KMS-11 (cell line): ENCODE results near the gene VAV3.
"Not testable (repeated sequence)": the region's sequence is repeated elsewhere in the genome, so short reads cannot be mapped to it uniquely, and the experiment has no call there.

Experiments
- H2AFZ ChIP-seq: fragments of 200-600 bp; sonication (generic); 2 replicates; pipeline ENCODE4 v1.6.1; 2016; ENCODE audit warnings: antibody characterized with exemption, mixed run types, low read depth
- H3K27ac ChIP-seq: fragments of 200-600 bp; sonication (generic); 2 replicates; pipeline ENCODE4 v1.6.1; 2016; ENCODE audit warnings: mild to moderate bottlenecking, mixed run types
- H3K27me3 ChIP-seq: fragments of 200-600 bp; sonication (generic); 2 replicates; pipeline ENCODE4 v1.6.1; 2017; ENCODE audit warnings: mild to moderate bottlenecking, low read depth, mixed run types, moderate library complexity; ENCODE audit not compliant: insufficient read depth
- H3K36me3 ChIP-seq: fragments of 200-600 bp; sonication (generic); 2 replicates; pipeline ENCODE4 v1.6.1; 2017; ENCODE audit warnings: mild to moderate bottlenecking, mixed run types; ENCODE audit not compliant: insufficient read depth
- H3K4me1 ChIP-seq: fragments of 200-600 bp; sonication (generic); 2 replicates; pipeline ENCODE4 v1.6.1; 2016; ENCODE audit warnings: mild to moderate bottlenecking, low read depth, mixed run types; ENCODE audit not compliant: poor library complexity, severe bottlenecking
- H3K4me2 ChIP-seq: fragments of 200-600 bp; sonication (generic); 2 replicates; pipeline ENCODE4 v1.7.0; 2016; ENCODE audit warnings: mild to moderate bottlenecking, mixed run types
- H3K4me3 ChIP-seq: fragments of 200-600 bp; sonication (generic); IDR thresholded peaks from 2 replicates; pipeline ENCODE4 v1.6.1; 2017; ENCODE audit warnings: low read depth, low read length, mixed read lengths; ENCODE audit not compliant: insufficient read depth
- H3K79me2 ChIP-seq: fragments of 200-600 bp; sonication (generic); 2 replicates; pipeline ENCODE4 v1.6.1; 2016; ENCODE audit warnings: low read depth, mixed run types; ENCODE audit not compliant: insufficient read depth
- H3K9ac ChIP-seq: fragments of 200-600 bp; sonication (generic); 2 replicates; pipeline ENCODE4 v1.6.1; 2016; ENCODE audit warnings: mild to moderate bottlenecking, mixed run types
- H4K20me1 ChIP-seq: fragments of 200-600 bp; sonication (generic); 2 replicates; pipeline ENCODE4 v1.6.1; 2016; ENCODE audit warnings: mild to moderate bottlenecking, mixed run types; ENCODE audit not compliant: insufficient read depth
- CTCF ChIP-seq: fragments of 200-600 bp; sonication (generic); conservative IDR thresholded peaks from 2 replicates; pipeline ENCODE4 v1.6.1; 2017; ENCODE audit warnings: low read depth, mild to moderate bottlenecking, antibody characterized with exemption, low read length, moderate library complexity, mixed read lengths

VAV3 gene

GRCh38 chr1:107704911-107705310 lies 260.1 kb downstream of the VAV3 start:
- H3K79me2 ChIP-seq = no peaks in the 10 kb centered on the region
- H3K27ac ChIP-seq = no peak overlapping the region
- no peak overlapping the region for H3K4me2 ChIP-seq
- H3K9ac ChIP-seq = no peak overlapping the region
- H4K20me1 ChIP-seq = no peaks in the 10 kb centered on the region
- no peak for TF ChIP-seq CTCF
- no peak overlapping the region for H3K4me3 ChIP-seq
- H3K27me3 ChIP-seq = no peaks in the 10 kb centered on the region
- peaks cover 29% of the 10 kb centered on the region for H3K4me1 ChIP-seq
- H2AFZ ChIP-seq = no peak overlapping the region
- H3K36me3 ChIP-seq = no peaks in the 10 kb centered on the region

GRCh38 chr1:107702946-107703571 lies 261.9 kb downstream of the VAV3 start:
- H2AFZ ChIP-seq = no peak overlapping the region
- no peak overlapping the region for H3K9ac ChIP-seq
- H3K4me1 ChIP-seq = peaks cover 25% of the 10 kb centered on the region
- no peak overlapping the region for H3K4me2 ChIP-seq
- H3K36me3 ChIP-seq = no peaks in the 10 kb centered on the region
- no peak for TF ChIP-seq CTCF
- H3K4me3 ChIP-seq = no peak overlapping the region
- H3K27ac ChIP-seq = no peak overlapping the region
- H3K27me3 ChIP-seq = no peaks in the 10 kb centered on the region
- no peaks in the 10 kb centered on the region for H4K20me1 ChIP-seq
- no peaks in the 10 kb centered on the region for H3K79me2 ChIP-seq

- H3K4me2 ChIP-seq, H3K27ac ChIP-seq, H3K9ac ChIP-seq, H3K4me1 ChIP-seq, H3K4me3 ChIP-seq, H4K20me1 ChIP-seq, H3K27me3 ChIP-seq, H3K36me3 ChIP-seq, H3K79me2 ChIP-seq, H2AFZ ChIP-seq: not testable (repeated sequence)
Observed at GRCh38 chr1:107700651-107701050, 264.3 kb downstream of the VAV3 start.

GRCh38 chr1:107698161-107698560 lies 266.8 kb downstream of the VAV3 start:
- no peak overlapping the region for H2AFZ ChIP-seq
- no peaks in the 10 kb centered on the region for H3K79me2 ChIP-seq
- no peak for TF ChIP-seq CTCF
- no peaks in the 10 kb centered on the region for H3K4me1 ChIP-seq
- no peaks in the 10 kb centered on the region for H3K27me3 ChIP-seq
- H4K20me1 ChIP-seq = no peaks in the 10 kb centered on the region
- no peak overlapping the region for H3K9ac ChIP-seq
- no peak overlapping the region for H3K4me3 ChIP-seq
- no peaks in the 10 kb centered on the region for H3K36me3 ChIP-seq
- no peak overlapping the region for H3K27ac ChIP-seq
- no peak overlapping the region for H3K4me2 ChIP-seq

- Histone ChIP-seq H2AFZ (no peak overlapping the region), H3K79me2 (no peaks in the 10 kb centered on the region), H3K36me3 (no peaks in the 10 kb centered on the region), H3K27ac (no peak overlapping the region), H3K27me3 (no peaks in the 10 kb centered on the region), H3K9ac (no peak overlapping the region), H3K4me1 (no peaks in the 10 kb centered on the region), H4K20me1 (no peaks in the 10 kb centered on the region), H3K4me3 (no peak overlapping the region), H3K4me2 (no peak overlapping the region)
- no peak for TF ChIP-seq CTCF
Observed at GRCh38 chr1:107695341-107695740, 269.6 kb downstream of the VAV3 start.
